CD4-positive, alpha-beta T cell treated with Interleukin-4 for 4 hours (primary cell): Measurements from ENCODE around the gene SH3GLB2.
"Not testable (repeated sequence)": the region's sequence is repeated elsewhere in the genome, so short reads cannot be mapped to it uniquely, and the experiment has no call there.

Source experiments
- DNase-seq: peaks from one replicate; pipeline ENCODE4 v3.0.0-alpha.2; 2020

SH3GLB2 gene

GRCh38 chr9:128987805-128988204, 40.3 kb downstream of the SH3GLB2 start:
- no peak for DNase-seq

- no peak for DNase-seq
These were observed 41.5 kb downstream of the SH3GLB2 start for GRCh38 chr9:128986671-128987070.

GRCh38 chr9:128983536-128983935, 44.6 kb downstream of the SH3GLB2 start:
- no peak for DNase-seq

GRCh38 chr9:128979111-128979510, 49.0 kb downstream of the SH3GLB2 start:
- DNase-seq, result no peak

- DNase-seq, result no peak
These were observed 55.2 kb downstream of the SH3GLB2 start for GRCh38 chr9:128972956-128973355.

GRCh38 chr9:128969491-128969890, 58.6 kb downstream of the SH3GLB2 start:
- no peak for DNase-seq

GRCh38 chr9:128961403-128961802, 66.7 kb downstream of the SH3GLB2 start:
- DNase-seq, result not testable (repeated sequence)
